ENCODE results near the gene INPP4B.
"Not testable (repeated sequence)": the region's sequence is repeated elsewhere in the genome, so short reads cannot be mapped to it uniquely, and the experiment has no call there.

INPP4B gene

GRCh38 chr4:142683503-142683902 lies 162.6 kb downstream of the INPP4B start:
- DNase-seq (ENCODE audit: low read depth): peak; percentile 83
- no peak for TF ChIP-seq CTCF (IDR thresholded peaks at IDR 0.05; ENCODE audit: insufficient read depth, low read depth, low read length, missing control alignments)
- no peak overlapping the region for H3K4me3 ChIP-seq (ENCODE audit: low read length)

- no peak for TF ChIP-seq CTCF (IDR thresholded peaks at IDR 0.05; ENCODE audit: insufficient read depth, low read depth, low read length, missing control alignments)
- no peak for DNase-seq (ENCODE audit: low read depth)
These were observed 174.6 kb downstream of the INPP4B start for GRCh38 chr4:142671516-142671915.

GRCh38 chr4:142663828-142664227 lies 182.3 kb downstream of the INPP4B start:
- DNase-seq (ENCODE audit: low read depth): no peak
- no peak for TF ChIP-seq CTCF (IDR thresholded peaks at IDR 0.05; ENCODE audit: insufficient read depth, low read depth, low read length, missing control alignments)
- no peak overlapping the region for H3K4me3 ChIP-seq (ENCODE audit: low read length)

More at GRCh38 chr4:142671516-142671915, 174.6 kb downstream of the INPP4B start:
- H3K4me3 ChIP-seq (ENCODE audit: low read length): no peak overlapping the region

DNA sequence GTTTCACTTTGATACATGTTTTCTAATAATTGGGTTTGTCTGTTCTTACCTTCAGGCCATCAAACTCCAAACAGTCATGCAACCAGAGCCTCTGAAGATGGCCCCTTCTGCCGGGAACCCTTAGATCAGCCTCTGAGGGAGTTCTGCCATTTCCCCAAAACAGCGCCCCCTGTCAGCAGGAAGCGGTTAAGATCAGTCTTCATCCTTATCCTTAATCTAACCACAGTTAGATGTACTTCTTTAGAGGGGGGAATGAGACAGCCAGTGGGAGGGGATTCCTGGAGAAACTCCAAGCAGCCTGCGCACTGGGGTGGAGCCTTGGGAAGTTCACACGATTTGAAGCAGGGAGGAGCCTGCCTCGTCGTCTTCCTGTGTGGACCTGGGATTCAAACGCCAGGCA lies 185.4 kb downstream of the INPP4B start:
- TF ChIP-seq CTCF (IDR thresholded peaks at IDR 0.05; ENCODE audit: insufficient read depth, low read depth, low read length, missing control alignments): no peak
- no peak for DNase-seq (ENCODE audit: low read depth)
- no peak overlapping the region for H3K4me3 ChIP-seq (ENCODE audit: low read length)

- no peak overlapping the region for H3K4me3 ChIP-seq (ENCODE audit: low read length)
These were observed 189.9 kb downstream of the INPP4B start for GRCh38 chr4:142656178-142656577.

GRCh38 chr4:142648378-142648777 lies 197.7 kb downstream of the INPP4B start:
- no peak overlapping the region for H3K4me3 ChIP-seq (ENCODE audit: low read length)
- TF ChIP-seq CTCF (IDR thresholded peaks at IDR 0.05; ENCODE audit: insufficient read depth, low read depth, low read length, missing control alignments): no peak
- DNase-seq (ENCODE audit: low read depth): peak; percentile 59

More at GRCh38 chr4:142656178-142656577, 189.9 kb downstream of the INPP4B start:
- no peak for TF ChIP-seq CTCF (IDR thresholded peaks at IDR 0.05; ENCODE audit: insufficient read depth, low read depth, low read length, missing control alignments)
- DNase-seq (ENCODE audit: low read depth): peak; percentile 20

- no peak for DNase-seq (ENCODE audit: low read depth)
- H3K4me3 ChIP-seq (ENCODE audit: low read length): no peak overlapping the region
- no peak for TF ChIP-seq CTCF (IDR thresholded peaks at IDR 0.05; ENCODE audit: insufficient read depth, low read depth, low read length, missing control alignments)
These were observed 200.5 kb downstream of the INPP4B start for GRCh38 chr4:142645475-142646108.

GRCh38 chr4:142644628-142645027 lies 201.5 kb downstream of the INPP4B start:
- DNase-seq (ENCODE audit: low read depth); H3K4me3 ChIP-seq (ENCODE audit: low read length): not testable (repeated sequence)
